Thoracic aorta endothelial cell (primary cell): ENCODE results near the gene MMP14. TPM values are rescaled to one million over a fixed set of nuclear protein-coding genes. Genes with fewer than 3 reads are reported as not detected.

Experiments used
- small RNA-seq: library from RNA; depleted of rRNA; stranded (forward); fragments of <200 nt; gene quantifications from one replicate; pipeline ENCODE3, GENCODE V24; 2012
- total RNA-seq: library from RNA; depleted of rRNA; stranded (reverse); fragments of >200 nt; gene quantifications from 2 replicates; pipeline ENCODE4 v1.2.3, GENCODE V29; 2012

The MMP14 gene
- 261 and 318 TPM in 2 replicates for total RNA-seq

GRCh38 chr14:22836301-22837113, at the start of gene MMP14:
Gene MMP14 (plus strand): TSS chr14:22836585. CDS start chr14:22836818, 233 bp downstream.

GRCh38 chr14:22814941-22815713, 21.3 kb upstream of the MMP14 start, which contains the start of gene SLC7A7:
Gene SLC7A7 (minus strand): TSS chr14:22815435. CDS start chr14:22813398, 2,037 bp downstream.

GRCh38 chr14:22829661-22830442, 6.5 kb upstream of the MMP14 start, which contains the start of gene MRPL52:
Gene MRPL52 (plus strand): TSS chr14:22829887. CDS start chr14:22829913, 26 bp downstream.

GRCh38 chr14:22871224-22872032, 35.0 kb downstream of the MMP14 start, which contains the start of gene LRP10:
Gene LRP10 (plus strand): TSS chr14:22871740. CDS start chr14:22872304, 564 bp downstream.

GRCh38 chr14:22883173-22883976, 47.0 kb downstream of the MMP14 start, which contains the start of gene REM2:
Gene REM2 (plus strand): TSS chr14:22883222. CDS start chr14:22883288, 66 bp downstream.

Small RNA genes lying within 50 kb of the gene (small RNA-seq; reads per million reads assigned to genes)
- gene RF00019 = not detected

Other genes with a start within 250 kb of the MMP14 start
- 382 and 430 TPM in 2 replicates for gene DAD1, start 247.4 kb upstream of the MMP14 start, total RNA-seq
- gene ABHD4, start 238.3 kb upstream of the MMP14 start, total RNA-seq = 9.2 and 15.7 TPM in 2 replicates
- not detected in 2 replicates for gene OR6J1, start 192.2 kb upstream of the MMP14 start, total RNA-seq
- gene OXA1L, start 69.9 kb upstream of the MMP14 start, total RNA-seq = 122 and 158 TPM in 2 replicates
- 14.7 and 20.9 TPM in 2 replicates for gene SLC7A7, start 21.1 kb upstream of the MMP14 start, total RNA-seq
- 56.9 and 73.1 TPM in 2 replicates for gene MRPL52, start 6.7 kb upstream of the MMP14 start, total RNA-seq
- gene LRP10, start 35.2 kb downstream of the MMP14 start, total RNA-seq = 94.7 and 101 TPM in 2 replicates
- 0.13 TPM in 1 of 2 replicates, not detected in the other for gene REM2, start 46.6 kb downstream of the MMP14 start, total RNA-seq
- 96.0 and 99.1 TPM in 2 replicates for gene RBM23, start 82.6 kb downstream of the MMP14 start, total RNA-seq
- 60.6 and 70.9 TPM in 2 replicates for gene PRMT5, start 92.8 kb downstream of the MMP14 start, total RNA-seq
- gene HAUS4, start 120.5 kb downstream of the MMP14 start, total RNA-seq = 49.6 and 55.0 TPM in 2 replicates
- gene AJUBA, start 146.0 kb downstream of the MMP14 start, total RNA-seq = 39.9 and 52.0 TPM in 2 replicates
- gene C14orf93, start 173.6 kb downstream of the MMP14 start, total RNA-seq = 3.6 and 4.9 TPM in 2 replicates
- gene PSMB5, start 198.3 kb downstream of the MMP14 start, total RNA-seq = 225 TPM in 2 replicates
- gene PSMB11, start 205.6 kb downstream of the MMP14 start, total RNA-seq = not detected in 2 replicates
- gene CDH24, start 220.9 kb downstream of the MMP14 start, total RNA-seq = 8.9 and 9.8 TPM in 2 replicates